ENCODE results near the gene FBXO7. TPM values are rescaled to one million over a fixed set of nuclear protein-coding genes. Genes with fewer than 3 reads are reported as not detected.
A peak's percentile ranks its signal among the peaks of the same experiment; 100 is the strongest.

The FBXO7 gene
- total RNA-seq, 1 experiment from 2014 or later = 47.8 TPM

- Histone ChIP-seq H3K79me2 (ENCODE audit: insufficient read depth, low read length) (no peaks in the 10 kb centered on the region), H2BK15ac (ENCODE audit: low read depth, low read length) (no peak overlapping the region), H3K9ac (ENCODE audit: extremely low read depth, insufficient read length, low read length) (no peak overlapping the region), H4K20me1 (ENCODE audit: control insufficient read depth, insufficient read depth, insufficient read length) (no peaks in the 10 kb centered on the region), H2BK20ac (ENCODE audit: low read depth, low read length, poor library complexity, severe bottlenecking) (no peak overlapping the region), H4K5ac (ENCODE audit: insufficient read length, low read depth, low read length) (no peak overlapping the region), H3K9me3 (ENCODE audit: control insufficient read depth, low read depth, low read length) (no peaks in the 10 kb centered on the region), H3K14ac (ENCODE audit: insufficient read depth, low read length) (no peak overlapping the region), H3K23me2 (ENCODE audit: insufficient read length, low read depth, low read length, poor library complexity, severe bottlenecking) (no peaks in the 10 kb centered on the region), H2AFZ (ENCODE audit: low read length) (no peak overlapping the region), H4K8ac (replicated peaks; ENCODE audit: insufficient read length, low read depth, low read length) (no peak overlapping the region), H3K4me2 (ENCODE audit: insufficient read depth, insufficient read length, low read length) (no peak overlapping the region), H4K91ac (ENCODE audit: insufficient read length, low read depth, low read length) (no peak overlapping the region), H3K27me3 (ENCODE audit: insufficient read depth, low read length) (no peaks in the 10 kb centered on the region), H3K4me1 (ENCODE audit: insufficient read depth, low read length) (no peaks in the 10 kb centered on the region), H2BK120ac (ENCODE audit: low read depth, low read length, poor library complexity, severe bottlenecking) (no peak overlapping the region), H3K27ac (ENCODE audit: insufficient read length, low read depth, low read length) (no peak overlapping the region), H2BK5ac (ENCODE audit: insufficient read length, low read length) (no peak overlapping the region), H2BK12ac (ENCODE audit: insufficient read length, low read depth, low read length) (no peak overlapping the region), H3K23ac (ENCODE audit: insufficient read length, low read depth, low read length) (no peak overlapping the region), H3K79me1 (ENCODE audit: insufficient read depth, low read depth, low read length, poor library complexity, severe bottlenecking) (no peaks in the 10 kb centered on the region), H2AK5ac (ENCODE audit: insufficient read length, low read length) (no peak overlapping the region), H3K18ac (ENCODE audit: insufficient read length, low read depth, low read length) (no peak overlapping the region), H3T11ph (ENCODE audit: low read length) (no peak overlapping the region), H3K4ac (ENCODE audit: low read depth, low read length) (no peak overlapping the region), H3K56ac (ENCODE audit: insufficient read length, low read depth, low read length) (no peak overlapping the region)
- Mint-ChIP-seq H3K27me3 (ENCODE audit: low read depth) (no peaks in the 10 kb centered on the region), H3K9me3 (peaks cover 3 to 12% of the 10 kb centered on the region in 2 experiments; a peak in 2 of 5 replicates), H3K36me3 (ENCODE audit: insufficient read depth in 1 of 3, low read depth in 3 of 3) (peaks cover 18 to 56% (median 54%) of the 10 kb centered on the region in 3 experiments), H3K4me3 (no peak overlapping the region), H3K4me1 (peaks cover 0 to 2% of the 10 kb centered on the region in 2 experiments; a peak in 2 of 4 replicates), H3K27ac (no peak overlapping the region)
- no CpG with 5 or more reads among the region's 5 CpGs for WGBS (ENCODE audit: extremely low coverage, insufficient read length, low lambda C conversion rate)
- DNase-seq = no peak
- peak; percentile 58; the same call in 2 of the 3 replicates for TF ChIP-seq CTCF (conservative IDR thresholded peaks at IDR 0.05)
Measured at GRCh38 chr22:32518848-32519247, 44.2 kb downstream of the FBXO7 start.

Measured in H9 (cell line).